ENCODE results near the gene THOC7. TPM values are rescaled to one million over a fixed set of nuclear protein-coding genes. Genes with fewer than 3 reads are reported as not detected.

Gene THOC7
- polyA plus RNA-seq, 1 experiment, result 84.3 TPM

GRCh38 chr3:63895422-63896189 lies 32.0 kb upstream of the THOC7 start:
- TF ChIP-seq CTCF (IDR thresholded peaks at IDR 0.05; ENCODE audit: low read depth, low read length), result no peak
- DNase-seq (ENCODE audit: low read depth, low spot score), result no peak
- CTCF ChIA-PET, result interaction anchor here (1.1 kb wide), 1 partner anchor 76 kb away, joined by 3 read pairs; the partner anchor contains the start of gene C3orf49
- Histone ChIP-seq H3K27ac (ENCODE audit: low read depth, low read length) (no peak overlapping the region), H3K27me3 (ENCODE audit: control insufficient read depth, insufficient read depth, low read length) (no peaks in the 10 kb centered on the region), H3K9me3 (ENCODE audit: control insufficient read depth, insufficient read depth, low read length) (no peaks in the 10 kb centered on the region), H3K4me3 (ENCODE audit: low read depth, low read length) (no peak overlapping the region)
- POLR2A ChIA-PET, result no interaction called here

DNA sequence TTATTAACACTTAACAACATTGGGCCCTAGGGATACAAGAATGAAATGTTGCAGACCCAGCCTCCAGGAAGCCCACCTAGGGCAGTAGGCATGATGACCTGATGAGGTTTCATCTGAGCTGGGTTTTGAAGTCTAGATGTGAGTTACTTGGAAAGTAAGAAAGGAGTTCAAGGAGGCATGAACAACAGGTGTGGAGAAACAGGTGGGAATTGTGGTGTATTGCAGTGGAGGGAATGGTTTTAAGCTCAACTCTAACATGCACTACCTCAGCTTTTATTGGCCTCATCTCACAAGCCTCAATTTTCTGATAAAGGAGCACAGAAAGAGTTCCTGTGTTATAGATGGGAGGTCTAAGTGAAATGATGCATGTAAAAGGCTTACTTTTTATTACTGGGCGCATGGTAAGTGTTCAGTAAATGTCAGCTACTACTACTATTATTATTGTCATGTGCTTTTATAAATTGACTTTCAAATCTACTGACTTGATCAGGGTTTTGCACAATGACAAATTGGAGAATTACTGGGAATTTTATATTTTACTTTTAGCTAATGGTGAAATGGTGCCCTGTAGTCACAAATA lies 29.3 kb upstream of the THOC7 start:
- TF ChIP-seq CTCF (IDR thresholded peaks at IDR 0.05; ENCODE audit: low read depth, low read length), result no peak
- CTCF ChIA-PET, result interaction anchor here (2.3 kb wide), 1 partner anchor 101 kb away, joined by 11 read pairs; no protein-coding TSS in a partner anchor
- H3K27me3 ChIP-seq (ENCODE audit: control insufficient read depth, insufficient read depth, low read length), result no peaks in the 10 kb centered on the region
- DNase-seq (ENCODE audit: low read depth, low spot score), result no peak
- POLR2A ChIA-PET, result no interaction called here
- no peaks in the 10 kb centered on the region for H3K9me3 ChIP-seq (ENCODE audit: control insufficient read depth, insufficient read depth, low read length)
- H3K4me3 ChIP-seq (ENCODE audit: low read depth, low read length), result no peak overlapping the region
- H3K27ac ChIP-seq (ENCODE audit: low read depth, low read length), result no peak overlapping the region

DNA sequence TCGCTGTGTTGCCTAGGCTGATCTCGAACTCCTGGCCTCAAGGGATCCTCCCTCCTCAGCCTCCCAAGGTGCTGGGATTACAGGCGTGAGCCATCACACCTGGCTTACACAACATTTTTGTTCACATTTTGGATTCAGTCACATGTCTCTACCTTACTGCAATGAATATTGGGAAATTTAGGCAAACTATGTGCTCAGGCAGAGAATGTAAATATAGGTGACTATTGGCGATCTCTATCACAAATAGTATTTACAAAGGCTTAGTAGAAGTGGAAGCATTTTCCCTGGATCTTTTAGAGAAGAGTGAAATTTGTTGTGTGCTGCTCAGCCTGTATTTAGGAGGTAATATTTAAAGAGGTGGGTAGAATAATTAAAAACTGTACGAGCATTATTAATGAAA lies 27.9 kb upstream of the THOC7 start:
- ChIA-PET CTCF (interaction anchor here (1.6 kb wide), 1 partner anchor 12 kb away, joined by 3 read pairs; no protein-coding TSS in a partner anchor), POLR2A (no interaction called here)
- no peak overlapping the region for H3K4me3 ChIP-seq (ENCODE audit: low read depth, low read length)
- H3K27ac ChIP-seq (ENCODE audit: low read depth, low read length), result no peak overlapping the region
- TF ChIP-seq CTCF (IDR thresholded peaks at IDR 0.05; ENCODE audit: low read depth, low read length), result no peak
- no peaks in the 10 kb centered on the region for H3K9me3 ChIP-seq (ENCODE audit: control insufficient read depth, insufficient read depth, low read length)
- no peak for DNase-seq (ENCODE audit: low read depth, low spot score)
- H3K27me3 ChIP-seq (ENCODE audit: control insufficient read depth, insufficient read depth, low read length), result no peaks in the 10 kb centered on the region

DNA sequence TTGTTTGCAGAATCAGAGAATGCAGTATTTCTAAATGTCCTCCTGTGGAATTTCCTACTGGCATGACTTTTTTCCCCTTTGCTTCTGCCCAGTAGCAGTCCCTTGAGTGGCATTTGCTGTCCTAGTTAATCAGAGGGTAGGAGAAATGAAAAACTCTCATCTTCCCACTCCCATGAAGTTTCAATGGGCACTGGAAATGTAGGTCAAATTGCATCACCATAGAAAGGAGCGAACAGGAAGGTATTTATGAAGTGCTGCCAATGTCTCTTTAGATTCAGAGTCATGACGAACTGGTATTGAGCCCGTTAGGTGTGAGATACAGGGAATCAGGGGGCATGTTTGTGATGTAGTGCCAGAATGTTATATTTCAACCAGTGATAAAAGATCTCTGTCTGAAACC lies 23.3 kb upstream of the THOC7 start:
- H3K4me3 ChIP-seq (ENCODE audit: low read depth, low read length), result no peak overlapping the region
- no peak for DNase-seq (ENCODE audit: low read depth, low spot score)
- ChIA-PET POLR2A (no interaction called here), CTCF (no interaction called here)
- no peaks in the 10 kb centered on the region for H3K9me3 ChIP-seq (ENCODE audit: control insufficient read depth, insufficient read depth, low read length)
- H3K27me3 ChIP-seq (ENCODE audit: control insufficient read depth, insufficient read depth, low read length), result no peaks in the 10 kb centered on the region
- no peak overlapping the region for H3K27ac ChIP-seq (ENCODE audit: low read depth, low read length)
- no peak for TF ChIP-seq CTCF (IDR thresholded peaks at IDR 0.05; ENCODE audit: low read depth, low read length)

DNA sequence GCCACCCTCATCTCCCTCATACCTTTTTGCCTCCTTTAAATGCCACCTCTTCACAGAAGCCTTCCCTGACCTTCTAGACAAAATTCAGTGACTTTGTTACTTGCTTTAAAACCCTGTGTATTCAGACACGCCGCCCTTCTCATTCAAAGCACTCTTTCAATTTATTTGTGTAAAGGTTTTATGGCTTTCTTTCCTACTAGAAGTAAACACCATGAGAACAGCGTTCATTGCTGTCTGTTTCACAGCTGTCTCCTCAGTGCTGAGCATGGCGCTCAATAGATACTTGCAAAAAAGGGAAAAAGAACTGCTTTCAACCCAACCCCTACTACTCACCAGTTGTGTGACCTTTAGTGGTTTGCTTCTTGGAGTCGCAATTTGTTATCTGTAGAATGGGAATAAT lies 17.0 kb upstream of the THOC7 start:
- DNase-seq (ENCODE audit: low read depth, low spot score), result no peak
- POLR2A ChIA-PET, result no interaction called here

More for the DNA sequence above, 17.0 kb upstream of the THOC7 start:
- H3K27ac ChIP-seq (ENCODE audit: low read depth, low read length), result no peak overlapping the region
- H3K9me3 ChIP-seq (ENCODE audit: control insufficient read depth, insufficient read depth, low read length), result no peaks in the 10 kb centered on the region
- CTCF ChIA-PET, result no interaction called here
- no peaks in the 10 kb centered on the region for H3K27me3 ChIP-seq (ENCODE audit: control insufficient read depth, insufficient read depth, low read length)
- TF ChIP-seq CTCF (IDR thresholded peaks at IDR 0.05; ENCODE audit: low read depth, low read length), result no peak
- no peak overlapping the region for H3K4me3 ChIP-seq (ENCODE audit: low read depth, low read length)
